H1 (cell line): ENCODE results near the gene POU3F1. TPM values are rescaled to one million over a fixed set of nuclear protein-coding genes. Genes with fewer than 3 reads are reported as not detected.

ENCODE experiments used
- HDAC6 ChIP-seq: IDR thresholded peaks from one replicate; pipeline ENCODE4 v1.7.1; 2012; ENCODE audit warnings: low read depth, mild to moderate bottlenecking, inconsistent platforms, low read length, moderate library complexity
- KDM4A ChIP-seq: IDR thresholded peaks from one replicate; pipeline ENCODE4 v1.7.1; 2012; ENCODE audit warnings: low read depth, mild to moderate bottlenecking, moderate library complexity, low read length, inconsistent platforms; ENCODE audit not compliant: severe bottlenecking
- POLR2AphosphoS5 ChIP-seq: IDR thresholded peaks from 2 replicates; pipeline ENCODE4 v1.6.1; 2011; ENCODE audit warnings: low read depth, low read length
- SIRT6 ChIP-seq: IDR thresholded peaks from one replicate; pipeline ENCODE4 v1.7.1; 2012; ENCODE audit warnings: low read length, inconsistent platforms
- polyA plus RNA-seq, 7 experiments: library from polyadenylated mRNA; depleted of rRNA in 3 of 7; stranded (reverse) in 5 of 7; unstranded in 2 of 7; fragments of >200 nt in 5 of 7; fragments of 200-250 nt in 2 of 7; gene quantifications; 1 replicate in 5 of 7; 2 replicates in 1 of 7; 4 replicates in 1 of 7; pipeline versions ENCODE4 v1.2.1 to v1.2.3, GENCODE V29; 2011 to 2013; ENCODE audit warnings: missing spikeins in 2 of 7, mixed read lengths in 2 of 7
- total RNA-seq: library from RNA; stranded (reverse); fragmentation: NEBNext Ultra II Directional; extraction: Animal tissue kit (Norgen Biotek cat#: 25700); gene quantifications from 2 replicates; pipeline ENCODE4 v1.2.1, GENCODE V29; 2021

Gene POU3F1
- total and polyA plus RNA-seq, 2 of the 8 experiments (the other 6 are each of a cell fraction or from before 2014, with no cell fraction given) = 4.2 to 10.8 TPM

GRCh38 chr1:37998913-37999429 lies 47.6 kb downstream of the POU3F1 start (continued):
- TF ChIP-seq POLR2AphosphoS5 (no peak), HDAC6 (no peak), KDM4A (no peak), SIRT6 (no peak)
